Measurements from ENCODE around the gene LIPM. TPM values are rescaled to one million over a fixed set of nuclear protein-coding genes. Genes with fewer than 3 reads are reported as not detected.

LIPM gene
- polyA plus RNA-seq, 2 of the 4 experiments (the other 2 are of a cell fraction), result not detected

DNA sequence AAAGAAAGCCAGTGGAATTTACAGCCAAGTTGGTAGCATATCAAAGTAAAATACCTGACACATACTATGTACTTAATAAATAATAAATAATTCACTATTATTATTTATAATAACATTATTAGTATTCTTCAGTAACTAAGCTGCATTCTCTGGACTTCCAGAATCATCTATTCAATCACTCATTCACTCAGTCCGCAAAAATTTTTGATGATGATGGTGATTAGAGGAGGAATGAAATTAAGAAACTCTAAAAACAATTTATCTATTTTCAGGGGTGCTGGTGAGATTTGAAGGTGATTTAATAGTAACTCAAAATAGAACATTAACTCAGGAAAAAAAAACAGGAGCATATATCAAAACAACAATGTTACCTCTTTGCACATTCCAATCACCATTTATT, 45.9 kb upstream of the LIPM start:
- no peak overlapping the region for H3K27ac ChIP-seq
- no peak overlapping the region for H3K4me3 ChIP-seq
- ChIA-PET CTCF (no interaction called here), POLR2A (no interaction called here)
- FAIRE-seq (no peak), ATAC-seq (no peak), DNase-seq (ENCODE audit: low read depth in 1 of 2, low spot score in 1 of 2) (no peak)
- WGBS (ENCODE audit: missing lambda C conversion rate), result 0% methylated on average over 1 of the region's 1 CpG
- no peaks in the 10 kb centered on the region for H3K4me1 ChIP-seq
- peak; percentile 25 for TF ChIP-seq MAFK (IDR thresholded peaks at IDR 0.05; ENCODE audit: partially characterized antibody)
- TF ChIP-seq HDAC2 (IDR thresholded peaks at IDR 0.05), result no peak
- no peak for TF ChIP-seq RARB (CRISPR knock-in tag; IDR thresholded peaks at IDR 0.05)
- no peaks in the 10 kb centered on the region for H3K9me3 ChIP-seq
- H3K4me2 ChIP-seq, result no peak overlapping the region

GRCh38 chr10:88759366-88760101, 43.0 kb upstream of the LIPM start, which contains the start of gene LIPN:
LIPN (plus strand) TSS chr10:88760020; CDS start chr10:88761406, 1,386 bp downstream.
- ChIA-PET POLR2A (no interaction called here), CTCF (interaction anchor here (0.6 kb wide), 1 partner anchor 966 kb away, joined by 4 read pairs; no protein-coding TSS in a partner anchor)
- Histone ChIP-seq H3K4me3 (no peak within 1 kb of the TSS), H3K27ac (no peak within 1 kb of the TSS), H3K4me1 (no peaks in the 10 kb centered on the region), H3K9me3 (no peaks in the 10 kb centered on the region), H3K4me2 (no peak within 1 kb of the TSS)
- DNase-seq (ENCODE audit: low read depth in 1 of 2, low spot score in 1 of 2), result no peak
- TF ChIP-seq POLR2A (IDR thresholded peaks at IDR 0.05; ENCODE audit: low read length) (no peak), ZNF302 (CRISPR knock-in tag; IDR thresholded peaks at IDR 0.05) (no peak), ZSCAN20 (CRISPR knock-in tag; IDR thresholded peaks at IDR 0.05) (no peak), CHD4 (IDR thresholded peaks at IDR 0.05; ENCODE audit: borderline replicate concordance) (no peak), EP300 (IDR thresholded peaks at IDR 0.05) (no peak), EHMT2 (IDR thresholded peaks at IDR 0.05; ENCODE audit: low read depth) (no peak), GATA3 (IDR thresholded peaks at IDR 0.05; ENCODE audit: borderline replicate concordance) (no peak), SMC3 (IDR thresholded peaks at IDR 0.05) (no peak), USF2 (IDR thresholded peaks at IDR 0.05) (no peak), HDAC2 (IDR thresholded peaks at IDR 0.05) (no peak), ELK1 (IDR thresholded peaks at IDR 0.05; ENCODE audit: low read depth, low read length) (no peak), MAZ (IDR thresholded peaks at IDR 0.05; ENCODE audit: borderline replicate concordance, low read depth, low read length) (no peak), NFE2L2 (conservative IDR thresholded peaks at IDR 0.05; ENCODE audit: low read length) (no peak), EHF (CRISPR knock-in tag; IDR thresholded peaks at IDR 0.05) (no peak), HOXA7 (CRISPR knock-in tag; IDR thresholded peaks at IDR 0.05) (no peak), ESRRA (IDR thresholded peaks at IDR 0.05; ENCODE audit: borderline replicate concordance, low read length) (no peak), FOXS1 (CRISPR knock-in tag; IDR thresholded peaks at IDR 0.05) (no peak), ZFP36 (IDR thresholded peaks at IDR 0.05; ENCODE audit: borderline replicate concordance, partially characterized antibody) (no peak), CEBPB (IDR thresholded peaks at IDR 0.05) (no peak)
- FAIRE-seq, result peak; percentile 56
- WGBS (ENCODE audit: missing lambda C conversion rate), result 68% methylated on average over 7 of the region's 7 CpGs
- ATAC-seq, result no peak

DNA sequence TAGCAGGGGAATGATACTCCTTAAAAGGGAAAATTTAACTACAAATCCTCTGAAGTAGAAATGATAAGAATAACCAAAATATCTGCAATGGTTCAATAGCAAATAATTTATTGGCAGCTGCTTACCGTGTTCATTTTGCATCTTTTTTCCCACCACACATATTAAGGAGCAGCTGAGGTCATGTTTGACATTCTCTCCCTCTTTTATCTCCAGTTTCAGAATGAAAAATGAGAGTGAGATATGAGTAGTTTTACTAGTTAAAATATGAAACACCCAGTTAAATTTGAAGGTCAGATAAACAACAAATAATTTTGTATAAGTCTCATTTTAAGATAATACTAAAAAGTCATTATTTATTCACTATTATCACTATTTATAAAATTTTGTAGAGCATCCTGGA, 39.6 kb upstream of the LIPM start:
- ATAC-seq (no peak), DNase-seq (ENCODE audit: low read depth in 1 of 2, low spot score in 1 of 2) (no peak), FAIRE-seq (no peak)
- H3K4me1 ChIP-seq, result no peaks in the 10 kb centered on the region
- H3K9me3 ChIP-seq, result no peaks in the 10 kb centered on the region
- TF ChIP-seq HOXA7 (CRISPR knock-in tag; IDR thresholded peaks at IDR 0.05) (no peak), HOXB13 (CRISPR knock-in tag; IDR thresholded peaks at IDR 0.05; ENCODE audit: low read depth) (no peak), KDM1A (IDR thresholded peaks at IDR 0.05; ENCODE audit: low read depth) (no peak), HOXB5 (CRISPR knock-in tag; IDR thresholded peaks at IDR 0.05) (no peak), EP300 (IDR thresholded peaks at IDR 0.05) (no peak)
- CTCF ChIA-PET, result no interaction called here
- no peak overlapping the region for H3K4me2 ChIP-seq
- 62% methylated on average over 1 of the region's 1 CpG for WGBS (ENCODE audit: missing lambda C conversion rate)
- H3K27ac ChIP-seq, result no peak overlapping the region
- POLR2A ChIA-PET, result no interaction called here
- H3K4me3 ChIP-seq, result no peak overlapping the region
